LoVo (cell line): ENCODE results near the gene ESR1.
A peak's percentile ranks its signal among the peaks of the same experiment; 100 is the strongest.
"Not testable (repeated sequence)": the region's sequence is repeated elsewhere in the genome, so short reads cannot be mapped to it uniquely, and the experiment has no call there.

Experiments
- DNase-seq: peaks from one replicate; pipeline ENCODE4 v3.0.0-alpha.2; 2016; ENCODE audit warnings: low spot score

The ESR1 gene

DNA sequence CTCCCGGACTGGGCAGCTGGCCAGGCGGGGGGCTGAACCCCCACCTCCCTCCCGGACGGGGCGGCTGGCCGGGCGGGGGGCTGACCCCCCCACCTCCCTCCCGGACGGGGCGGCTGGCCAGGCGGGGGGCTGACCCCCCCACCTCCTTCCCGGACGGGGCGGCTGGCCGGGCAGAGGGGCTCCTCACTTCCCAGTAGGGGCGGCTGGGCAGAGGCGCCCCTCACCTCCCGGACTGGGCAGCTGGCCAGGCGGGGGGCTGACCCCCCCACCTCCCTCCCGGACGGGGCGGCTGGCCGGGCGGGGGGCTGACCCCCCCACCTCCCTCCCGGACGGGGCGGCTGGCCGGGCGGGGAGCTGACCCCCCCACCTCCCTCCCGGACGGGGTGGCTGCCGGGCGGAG is 91.7 kb downstream of the ESR1 start:
- not testable (repeated sequence) for DNase-seq

- not testable (repeated sequence) for DNase-seq
Measured at GRCh38 chr6:151899796-151900195, 92.3 kb downstream of the ESR1 start.

GRCh38 chr6:151900256-151900655 is 92.8 kb downstream of the ESR1 start:
- no peak for DNase-seq

DNA sequence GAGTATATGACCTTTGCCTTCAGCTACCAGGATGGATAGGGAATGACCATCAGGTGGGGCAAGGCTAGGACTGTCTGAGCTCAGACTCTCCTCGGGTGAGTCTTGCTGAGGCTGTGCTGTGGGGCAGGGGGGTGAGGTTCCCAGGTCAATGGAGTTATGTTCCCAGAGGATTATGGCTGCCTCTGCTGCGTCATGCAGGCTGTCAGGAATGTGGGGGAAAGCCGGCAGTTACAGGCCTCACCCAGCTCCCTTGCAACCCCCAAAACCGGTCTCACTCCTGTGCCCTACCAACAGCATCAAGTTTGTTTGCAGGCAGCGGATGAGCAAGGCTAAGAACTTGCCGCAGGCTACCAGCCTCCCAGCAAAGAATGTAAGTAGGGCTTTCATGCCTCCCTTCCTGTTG is 93.5 kb downstream of the ESR1 start:
- DNase-seq: no peak

GRCh38 chr6:151904631-151905030 is 97.1 kb downstream of the ESR1 start:
- no peak for DNase-seq

- no peak for DNase-seq
Measured at GRCh38 chr6:151905072-151905471, 97.6 kb downstream of the ESR1 start.

- no peak for DNase-seq
Measured at GRCh38 chr6:151905854-151906253, 98.4 kb downstream of the ESR1 start.

GRCh38 chr6:151911401-151911800 is 103.9 kb downstream of the ESR1 start:
- DNase-seq: no peak

GRCh38 chr6:151914484-151914883 is 107.0 kb downstream of the ESR1 start:
- DNase-seq: peak; percentile 34

GRCh38 chr6:151916075-151916474 is 108.6 kb downstream of the ESR1 start:
- no peak for DNase-seq

GRCh38 chr6:151916680-151917164 is 109.2 kb downstream of the ESR1 start:
- DNase-seq: no peak

DNA sequence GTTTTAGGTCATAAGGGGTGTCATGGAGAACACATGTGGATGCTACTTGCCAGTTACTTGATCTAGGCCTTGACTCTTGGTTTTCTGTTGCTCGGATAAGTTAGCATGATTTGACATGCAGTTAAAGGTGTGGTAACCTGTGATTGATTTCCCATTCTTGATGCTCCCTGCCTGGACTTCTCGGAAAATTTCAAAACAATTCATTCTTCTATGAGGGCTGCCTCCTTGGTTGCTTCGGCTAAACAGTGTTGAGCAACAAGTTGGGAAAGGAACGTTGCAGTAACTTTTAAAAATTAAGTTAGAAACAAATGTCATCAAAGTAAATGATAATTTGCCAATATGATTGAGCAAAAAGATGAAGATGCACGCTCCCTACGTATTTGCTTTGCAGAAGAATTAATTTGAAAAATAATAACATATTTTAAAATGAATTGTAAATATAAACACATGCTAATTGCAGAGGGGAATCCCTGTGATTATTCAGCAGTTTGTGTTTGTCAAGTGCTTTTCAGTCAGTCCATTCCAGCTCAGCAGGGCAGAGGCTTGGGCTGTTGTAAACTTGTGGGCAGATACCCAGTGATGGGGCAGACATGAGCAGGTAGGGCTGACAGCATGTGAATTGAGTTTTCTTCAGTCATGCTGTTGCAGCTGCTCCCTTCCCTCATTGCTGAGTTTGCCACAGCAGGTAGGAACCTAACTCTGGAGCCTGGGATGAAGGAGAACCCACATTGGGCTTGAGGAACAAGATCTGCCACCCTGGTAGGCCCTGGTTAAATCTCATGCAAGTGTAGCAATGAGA is 110.2 kb downstream of the ESR1 start:
- no peak for DNase-seq

- DNase-seq: no peak
Measured at GRCh38 chr6:151940307-151940706, 132.8 kb downstream of the ESR1 start.

- DNase-seq: no peak
Measured at GRCh38 chr6:151948002-151948743, 140.7 kb downstream of the ESR1 start.

- no peak for DNase-seq
Measured at GRCh38 chr6:151958332-151958731, 150.8 kb downstream of the ESR1 start.

- no peak for DNase-seq
Measured at GRCh38 chr6:151959086-151959485, 151.6 kb downstream of the ESR1 start.

GRCh38 chr6:151961809-151962208 is 154.3 kb downstream of the ESR1 start:
- DNase-seq: no peak

- DNase-seq: no peak
Measured at GRCh38 chr6:151962246-151962846, 154.9 kb downstream of the ESR1 start.

DNA sequence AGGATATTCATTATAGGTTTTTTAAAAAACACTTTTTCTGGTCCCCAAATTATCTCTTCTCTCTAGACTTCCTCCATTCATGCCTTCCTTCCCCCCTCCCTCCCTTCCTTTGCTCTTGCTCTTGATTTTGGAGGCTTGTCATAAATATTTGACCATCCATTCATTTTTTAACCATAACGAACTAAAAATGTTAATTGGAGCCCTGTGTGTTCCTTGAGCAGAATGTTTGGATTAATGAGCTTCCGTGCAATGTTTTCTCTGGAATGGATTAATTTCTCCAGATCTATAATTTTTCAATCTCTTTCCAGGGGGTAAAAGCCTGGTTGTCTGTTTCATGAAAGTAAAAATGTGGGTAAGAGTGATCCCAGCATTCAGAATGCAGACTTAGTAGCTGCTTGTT is 155.5 kb downstream of the ESR1 start:
- DNase-seq: no peak

GRCh38 chr6:151964412-151964811 is 156.9 kb downstream of the ESR1 start:
- DNase-seq: not testable (repeated sequence)

- no peak for DNase-seq
Measured at GRCh38 chr6:151974061-151974617, 166.7 kb downstream of the ESR1 start.

- no peak for DNase-seq
Measured at GRCh38 chr6:151975795-151976194, 168.3 kb downstream of the ESR1 start.

DNA sequence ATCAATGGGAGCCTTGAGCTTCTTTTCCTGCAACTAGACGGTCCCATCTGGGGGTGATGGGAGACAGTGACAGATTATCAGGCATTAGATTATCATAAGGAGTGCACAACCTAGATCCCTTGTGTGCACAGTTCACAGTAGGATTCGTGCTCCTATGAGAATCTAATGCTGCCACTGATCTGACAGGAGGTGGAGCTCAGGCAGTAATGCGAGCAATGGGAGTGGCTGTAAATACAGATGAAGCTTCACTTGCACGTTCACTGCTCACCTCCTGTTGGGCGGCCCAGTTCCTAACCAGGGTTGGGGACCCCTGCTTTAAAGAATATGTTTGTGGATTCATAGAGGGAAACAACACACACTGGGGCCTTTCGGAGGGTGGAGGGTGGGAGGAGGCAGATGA is 180.7 kb downstream of the ESR1 start:
- not testable (repeated sequence) for DNase-seq
